Activated CD4-positive, alpha-beta T cell treated with anti-CD3 and anti-CD28 coated beads, Interleukin-2, amount 50 U/mL, for 16 hours (primary cell): ENCODE measurements around the gene HDLBP.

Experiments used
- DNase-seq: peaks from one replicate; pipeline ENCODE4 v3.0.0-alpha.2; 2020

HDLBP gene

GRCh38 chr2:241228081-241228859 lies 87.2 kb downstream of the HDLBP start:
- no peak for DNase-seq

GRCh38 chr2:241227594-241227993 lies 87.9 kb downstream of the HDLBP start:
- no peak for DNase-seq

- no peak for DNase-seq
These were observed 88.5 kb downstream of the HDLBP start for GRCh38 chr2:241226723-241227572.

- DNase-seq = no peak
These were observed 89.5 kb downstream of the HDLBP start for GRCh38 chr2:241225983-241226382.

GRCh38 chr2:241225545-241225944 lies 89.9 kb downstream of the HDLBP start:
- no peak for DNase-seq

- DNase-seq = no peak
These were observed 90.5 kb downstream of the HDLBP start for GRCh38 chr2:241224851-241225438.

GRCh38 chr2:241224018-241224850 lies 91.2 kb downstream of the HDLBP start:
- DNase-seq = no peak

GRCh38 chr2:241223211-241224017 lies 92.1 kb downstream of the HDLBP start:
- DNase-seq = no peak

- DNase-seq = no peak
These were observed 95.6 kb downstream of the HDLBP start for GRCh38 chr2:241219856-241220356.

GRCh38 chr2:241219030-241219382 lies 96.5 kb downstream of the HDLBP start:
- no peak for DNase-seq

GRCh38 chr2:241218131-241219029 lies 97.1 kb downstream of the HDLBP start:
- no peak for DNase-seq

- DNase-seq = peak; percentile 11
These were observed 98.0 kb downstream of the HDLBP start for GRCh38 chr2:241217320-241218031.

GRCh38 chr2:241216211-241216761 lies 99.2 kb downstream of the HDLBP start:
- no peak for DNase-seq

- no peak for DNase-seq
These were observed 100.1 kb downstream of the HDLBP start for GRCh38 chr2:241215421-241215820.

GRCh38 chr2:241214766-241215165 lies 100.7 kb downstream of the HDLBP start:
- DNase-seq = no peak

GRCh38 chr2:241214209-241214608 lies 101.3 kb downstream of the HDLBP start:
- DNase-seq = no peak

GRCh38 chr2:241213567-241213966 lies 101.9 kb downstream of the HDLBP start:
- no peak for DNase-seq

GRCh38 chr2:241213041-241213440 lies 102.4 kb downstream of the HDLBP start:
- DNase-seq = no peak

GRCh38 chr2:241211276-241211675 lies 104.2 kb downstream of the HDLBP start:
- DNase-seq = no peak

GRCh38 chr2:241209271-241209670 lies 106.2 kb downstream of the HDLBP start:
- DNase-seq = no peak
